ENCODE measurements around the gene CXCL10. TPM values are rescaled to one million over a fixed set of nuclear protein-coding genes. Genes with fewer than 3 reads are reported as not detected.

The CXCL10 gene
- not detected in 2 replicates for total RNA-seq
- long read RNA-seq = 0 reads

DNA sequence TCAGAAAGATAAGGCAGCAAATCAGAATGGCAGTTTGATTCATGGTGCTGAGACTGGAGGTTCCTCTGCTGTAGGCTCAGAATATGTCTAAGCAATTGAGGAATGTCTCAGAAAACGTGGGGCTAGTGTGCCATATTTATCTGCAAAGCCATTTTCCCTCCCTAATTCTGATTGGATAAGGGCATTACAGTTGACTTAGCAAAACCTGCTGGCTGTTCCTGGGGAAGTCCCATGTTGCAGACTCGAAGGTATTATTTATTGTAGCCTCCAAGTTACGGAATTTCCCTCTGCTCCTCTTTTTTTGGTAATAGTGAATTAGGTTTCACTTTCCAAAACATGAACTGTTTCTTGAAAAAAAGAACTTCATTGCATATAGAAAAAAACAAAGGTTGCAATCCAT is at the start of gene CXCL10:
Gene CXCL10, minus strand, starts transcription at position 109 of the 400 bp plus-strand sequence. Its CDS starts 66 bp downstream, at position 43.
- Mint-ChIP-seq H3K9me3 (ENCODE audit: low read depth) (no peaks in the 10 kb centered on the region), H3K27me3 (peaks cover 4% of the 10 kb centered on the region), H3K4me1 (ENCODE audit: low read depth) (no peaks in the 10 kb centered on the region), H3K27ac (no peak within 1 kb of the TSS), H3K36me3 (ENCODE audit: insufficient read depth) (no peaks in the 10 kb centered on the region), H3K4me3 (ENCODE audit: low read depth) (no peak within 1 kb of the TSS)
- no peak for DNase-seq (ENCODE audit: low spot score, unreplicated experiment)
- TF ChIP-seq, protein P1, sequence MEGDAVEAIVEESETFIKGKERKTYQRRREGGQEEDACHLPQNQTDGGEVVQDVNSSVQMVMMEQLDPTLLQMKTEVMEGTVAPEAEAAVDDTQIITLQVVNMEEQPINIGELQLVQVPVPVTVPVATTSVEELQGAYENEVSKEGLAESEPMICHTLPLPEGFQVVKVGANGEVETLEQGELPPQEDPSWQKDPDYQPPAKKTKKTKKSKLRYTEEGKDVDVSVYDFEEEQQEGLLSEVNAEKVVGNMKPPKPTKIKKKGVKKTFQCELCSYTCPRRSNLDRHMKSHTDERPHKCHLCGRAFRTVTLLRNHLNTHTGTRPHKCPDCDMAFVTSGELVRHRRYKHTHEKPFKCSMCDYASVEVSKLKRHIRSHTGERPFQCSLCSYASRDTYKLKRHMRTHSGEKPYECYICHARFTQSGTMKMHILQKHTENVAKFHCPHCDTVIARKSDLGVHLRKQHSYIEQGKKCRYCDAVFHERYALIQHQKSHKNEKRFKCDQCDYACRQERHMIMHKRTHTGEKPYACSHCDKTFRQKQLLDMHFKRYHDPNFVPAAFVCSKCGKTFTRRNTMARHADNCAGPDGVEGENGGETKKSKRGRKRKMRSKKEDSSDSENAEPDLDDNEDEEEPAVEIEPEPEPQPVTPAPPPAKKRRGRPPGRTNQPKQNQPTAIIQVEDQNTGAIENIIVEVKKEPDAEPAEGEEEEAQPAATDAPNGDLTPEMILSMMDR (IDR thresholded peaks at IDR 0.05; ENCODE audit: unreplicated experiment) = no peak

DNA sequence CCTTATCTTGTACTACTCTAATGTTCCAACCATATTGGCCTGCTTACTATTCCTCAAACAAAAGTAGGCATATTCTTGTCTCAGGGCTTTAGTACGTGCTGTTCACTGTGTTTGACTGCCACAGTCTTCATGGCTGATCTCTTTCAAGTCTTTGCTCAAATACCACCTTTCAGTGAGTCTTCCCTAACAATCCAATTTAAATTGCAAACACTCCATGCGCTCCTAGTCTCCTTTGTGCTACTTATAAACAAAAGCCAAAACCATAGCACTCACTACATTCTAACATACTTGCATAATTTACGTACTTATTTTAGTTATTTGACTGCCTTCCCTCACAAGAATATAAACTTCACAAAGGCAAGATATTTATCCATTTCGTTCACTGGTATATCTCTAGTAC is 49.5 kb upstream of the CXCL10 start:
- no peak for DNase-seq (ENCODE audit: low spot score, unreplicated experiment)
- H3K4me3 Mint-ChIP-seq (ENCODE audit: low read depth) = no peak overlapping the region
- TF ChIP-seq, protein P1 (IDR thresholded peaks at IDR 0.05; ENCODE audit: unreplicated experiment) = no peak

DNA sequence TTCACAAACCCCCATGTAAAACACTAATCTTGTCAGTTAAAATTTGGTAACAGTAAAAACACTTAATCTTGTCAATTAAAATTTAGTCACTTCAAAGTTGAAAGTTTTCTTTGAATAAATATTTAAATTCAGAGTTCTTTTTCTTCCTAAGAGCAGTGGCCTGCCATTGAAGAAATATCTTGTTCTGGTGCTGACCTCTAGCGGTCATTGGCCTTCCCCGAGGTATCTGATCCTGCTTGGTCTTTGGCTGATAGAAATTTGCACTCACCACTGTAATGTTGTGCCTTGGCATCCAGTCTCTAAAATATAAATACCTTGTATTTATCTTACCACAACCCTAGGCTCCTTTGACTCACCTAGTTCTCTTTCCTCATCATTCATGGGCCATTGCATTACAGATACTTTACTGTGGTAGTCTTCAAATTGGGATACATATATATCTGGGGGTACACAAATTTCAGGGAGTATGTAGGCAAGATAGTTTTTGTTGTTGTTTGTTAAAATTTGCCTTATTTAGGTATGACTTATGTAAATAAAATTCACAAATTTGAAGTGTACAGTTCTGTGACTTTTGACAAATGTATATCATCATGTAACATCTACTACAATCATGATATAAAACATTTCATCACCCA is 44.5 kb upstream of the CXCL10 start:
- H3K9me3 Mint-ChIP-seq (ENCODE audit: low read depth) = no peaks in the 10 kb centered on the region
- H3K4me3 Mint-ChIP-seq (ENCODE audit: low read depth) = no peak overlapping the region
- TF ChIP-seq, protein P1 (IDR thresholded peaks at IDR 0.05; ENCODE audit: unreplicated experiment) = peak; percentile 88
- no peaks in the 10 kb centered on the region for H3K27me3 Mint-ChIP-seq
- no peaks in the 10 kb centered on the region for H3K4me1 Mint-ChIP-seq (ENCODE audit: low read depth)
- no peak overlapping the region for H3K27ac Mint-ChIP-seq
- no peaks in the 10 kb centered on the region for H3K36me3 Mint-ChIP-seq (ENCODE audit: insufficient read depth)
- DNase-seq (ENCODE audit: low spot score, unreplicated experiment) = peak; percentile 44

More for the DNA sequence above, 49.5 kb upstream of the CXCL10 start:
- Mint-ChIP-seq H3K9me3 (ENCODE audit: low read depth) (no peaks in the 10 kb centered on the region), H3K36me3 (ENCODE audit: insufficient read depth) (no peaks in the 10 kb centered on the region), H3K27me3 (no peaks in the 10 kb centered on the region), H3K27ac (no peak overlapping the region), H3K4me1 (ENCODE audit: low read depth) (no peaks in the 10 kb centered on the region)

DNA sequence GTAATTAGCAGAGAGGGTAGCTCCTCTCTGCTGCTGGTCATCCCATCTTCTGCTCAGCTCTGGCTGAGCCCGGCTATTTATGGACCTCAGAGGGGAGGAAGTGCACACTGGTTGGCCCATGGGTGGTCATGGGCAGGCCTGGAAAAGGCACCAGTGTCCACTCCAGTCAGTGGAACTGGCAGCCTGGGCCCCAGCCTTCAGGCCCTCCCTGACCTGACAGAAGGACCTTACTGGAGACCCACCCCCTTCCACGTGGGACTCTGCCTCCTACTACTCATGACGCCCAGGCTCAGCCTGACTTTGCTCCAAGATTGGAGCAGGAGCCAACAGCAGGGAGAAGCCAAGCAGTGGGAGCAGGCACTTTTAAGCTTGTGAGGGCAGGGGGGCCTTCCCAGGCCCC is 43.2 kb upstream of the CXCL10 start:
- TF ChIP-seq, protein P1 (IDR thresholded peaks at IDR 0.05; ENCODE audit: unreplicated experiment) = no peak
- Mint-ChIP-seq H3K36me3 (ENCODE audit: insufficient read depth) (no peaks in the 10 kb centered on the region), H3K4me1 (ENCODE audit: low read depth) (no peaks in the 10 kb centered on the region), H3K27ac (no peak overlapping the region), H3K9me3 (ENCODE audit: low read depth) (no peaks in the 10 kb centered on the region), H3K4me3 (ENCODE audit: low read depth) (no peak overlapping the region), H3K27me3 (no peaks in the 10 kb centered on the region)
- no peak for DNase-seq (ENCODE audit: low spot score, unreplicated experiment)

DNA sequence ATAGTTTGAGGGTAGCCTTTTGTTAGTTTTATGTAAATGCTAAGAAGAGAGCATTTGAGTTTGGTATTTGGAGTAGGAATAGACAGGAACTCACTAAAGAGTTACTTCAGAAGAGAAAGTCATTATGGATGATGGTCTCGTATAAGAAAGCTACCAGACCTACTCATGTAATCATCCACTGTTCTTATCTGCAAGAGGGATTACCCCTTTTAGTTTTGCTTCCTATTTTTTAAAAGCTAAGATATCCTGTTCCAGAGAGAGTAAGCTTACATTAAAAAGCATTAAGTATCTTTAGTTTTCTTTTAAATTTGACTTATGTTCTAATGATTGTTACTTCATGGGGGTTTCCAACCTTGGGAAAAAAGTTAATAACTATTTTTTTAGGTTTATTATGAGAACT is 38.7 kb upstream of the CXCL10 start:
- peaks cover 6% of the 10 kb centered on the region for H3K9me3 Mint-ChIP-seq (ENCODE audit: low read depth)
- no peak for DNase-seq (ENCODE audit: low spot score, unreplicated experiment)
- TF ChIP-seq, protein P1 (IDR thresholded peaks at IDR 0.05; ENCODE audit: unreplicated experiment) = no peak
- peaks cover 7% of the 10 kb centered on the region for H3K4me1 Mint-ChIP-seq (ENCODE audit: low read depth)
- no peaks in the 10 kb centered on the region for H3K27me3 Mint-ChIP-seq
- H3K36me3 Mint-ChIP-seq (ENCODE audit: insufficient read depth) = no peaks in the 10 kb centered on the region
- H3K4me3 Mint-ChIP-seq (ENCODE audit: low read depth) = no peak overlapping the region
- H3K27ac Mint-ChIP-seq = no peak overlapping the region

All from progenitor cell of endocrine pancreas (in vitro differentiated cells).